Parathyroid adenoma (tissue), 2 donors: ENCODE data around the gene MAPKAPK3.
"Not testable (repeated sequence)": the region's sequence is repeated elsewhere in the genome, so short reads cannot be mapped to it uniquely, and the experiment has no call there.

Source experiments
- H2AFZ ChIP-seq: fragments of 300-600 bp; sonication (generic); one replicate; pipeline ENCODE4 v1.7.0; 2017; ENCODE audit warnings: antibody characterized with exemption, mild to moderate bottlenecking
- H3K27ac ChIP-seq: fragments of 300-600 bp; sonication (generic); one replicate; pipeline ENCODE4 v1.7.0; 2017
- H3K27me3 ChIP-seq: fragments of 300-600 bp; sonication (generic); one replicate; pipeline ENCODE4 v1.7.0; 2017; ENCODE audit warnings: low read length; ENCODE audit not compliant: control insufficient read depth, insufficient read depth
- H3K36me3 ChIP-seq: fragments of 300-600 bp; sonication (generic); one replicate; pipeline ENCODE4 v1.7.0; 2017; ENCODE audit warnings: low read length; ENCODE audit not compliant: control insufficient read depth, insufficient read depth
- H3K4me1 ChIP-seq: fragments of 300-600 bp; sonication (generic); one replicate; pipeline ENCODE4 v1.7.0; 2017; ENCODE audit warnings: control low read depth
- H3K4me2 ChIP-seq: fragments of 300-600 bp; sonication (generic); one replicate; pipeline ENCODE4 v1.7.0; 2017; ENCODE audit warnings: low read length
- H3K4me3 ChIP-seq: fragments of 300-600 bp; sonication (generic); one replicate; pipeline ENCODE4 v1.7.0; 2017; ENCODE audit warnings: low read depth, low read length
- H3K79me2 ChIP-seq: fragments of 300-600 bp; sonication (generic); one replicate; pipeline ENCODE4 v1.7.0; 2017; ENCODE audit warnings: control low read depth
- H3K9ac ChIP-seq: fragments of 300-600 bp; sonication (generic); one replicate; pipeline ENCODE4 v1.7.0; 2017; ENCODE audit warnings: mild to moderate bottlenecking
- H3K9me3 ChIP-seq: fragments of 300-600 bp; sonication (generic); one replicate; pipeline ENCODE4 v1.7.0; 2017; ENCODE audit warnings: low read length; ENCODE audit not compliant: control insufficient read depth
- TF ChIP-seq, protein P1 (sequence below): fragments of 300-600 bp; sonication (generic); IDR thresholded peaks from one replicate; pipeline ENCODE4 v1.7.0; 2017; ENCODE audit warnings: antibody characterized with exemption, mild to moderate bottlenecking
- donor health status: primary hyperparathyroidism.

The MAPKAPK3 gene

DNA sequence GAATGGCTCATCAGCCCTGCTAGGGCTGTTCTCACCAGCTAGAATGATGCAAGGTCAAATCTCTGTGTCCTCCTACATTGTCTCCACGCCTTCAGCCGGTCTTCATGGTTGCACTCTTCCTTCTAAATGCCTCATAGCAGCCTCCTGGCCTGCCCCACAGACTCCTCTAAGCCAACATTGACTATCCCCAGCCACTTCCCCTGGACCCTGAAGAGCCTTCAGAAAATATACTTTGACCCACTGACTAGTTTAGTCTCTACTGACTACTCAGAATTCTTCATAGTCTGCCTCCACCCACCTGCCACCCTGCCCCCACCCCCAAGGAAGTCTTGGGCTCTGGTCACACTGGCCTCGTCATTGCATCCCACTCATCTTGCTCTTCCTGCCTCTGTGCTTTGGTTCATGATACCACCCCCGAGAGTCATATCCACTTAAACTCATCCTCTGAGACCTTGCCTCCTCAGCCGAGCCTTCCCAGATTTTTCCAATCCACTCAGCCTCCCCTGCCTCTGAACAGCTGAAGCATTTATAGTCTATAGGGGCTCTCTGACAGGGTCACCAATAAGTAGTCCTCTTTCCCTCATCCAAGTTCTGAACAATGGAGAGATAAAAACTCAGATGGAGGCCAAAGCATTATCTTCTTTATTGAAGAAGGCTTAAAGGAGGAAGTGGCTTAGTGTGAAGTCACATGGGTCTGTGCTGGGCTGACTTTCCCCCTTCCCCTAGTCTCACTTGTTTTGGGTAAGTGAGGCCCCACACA lies 48.3 kb downstream of the MAPKAPK3 start:
- H3K36me3 ChIP-seq = no peaks in the 10 kb centered on the region
- no peak overlapping the region for H3K27ac ChIP-seq
- no peaks in the 10 kb centered on the region for H3K9me3 ChIP-seq
- H3K4me3 ChIP-seq = no peak overlapping the region
- no peak overlapping the region for H3K4me2 ChIP-seq
- no peak overlapping the region for H2AFZ ChIP-seq
- TF ChIP-seq, protein P1, sequence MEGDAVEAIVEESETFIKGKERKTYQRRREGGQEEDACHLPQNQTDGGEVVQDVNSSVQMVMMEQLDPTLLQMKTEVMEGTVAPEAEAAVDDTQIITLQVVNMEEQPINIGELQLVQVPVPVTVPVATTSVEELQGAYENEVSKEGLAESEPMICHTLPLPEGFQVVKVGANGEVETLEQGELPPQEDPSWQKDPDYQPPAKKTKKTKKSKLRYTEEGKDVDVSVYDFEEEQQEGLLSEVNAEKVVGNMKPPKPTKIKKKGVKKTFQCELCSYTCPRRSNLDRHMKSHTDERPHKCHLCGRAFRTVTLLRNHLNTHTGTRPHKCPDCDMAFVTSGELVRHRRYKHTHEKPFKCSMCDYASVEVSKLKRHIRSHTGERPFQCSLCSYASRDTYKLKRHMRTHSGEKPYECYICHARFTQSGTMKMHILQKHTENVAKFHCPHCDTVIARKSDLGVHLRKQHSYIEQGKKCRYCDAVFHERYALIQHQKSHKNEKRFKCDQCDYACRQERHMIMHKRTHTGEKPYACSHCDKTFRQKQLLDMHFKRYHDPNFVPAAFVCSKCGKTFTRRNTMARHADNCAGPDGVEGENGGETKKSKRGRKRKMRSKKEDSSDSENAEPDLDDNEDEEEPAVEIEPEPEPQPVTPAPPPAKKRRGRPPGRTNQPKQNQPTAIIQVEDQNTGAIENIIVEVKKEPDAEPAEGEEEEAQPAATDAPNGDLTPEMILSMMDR = no peak
- no peaks in the 10 kb centered on the region for H3K27me3 ChIP-seq
- H3K9ac ChIP-seq = no peak overlapping the region
- H3K4me1 ChIP-seq = no peaks in the 10 kb centered on the region
- H3K79me2 ChIP-seq = no peaks in the 10 kb centered on the region

DNA sequence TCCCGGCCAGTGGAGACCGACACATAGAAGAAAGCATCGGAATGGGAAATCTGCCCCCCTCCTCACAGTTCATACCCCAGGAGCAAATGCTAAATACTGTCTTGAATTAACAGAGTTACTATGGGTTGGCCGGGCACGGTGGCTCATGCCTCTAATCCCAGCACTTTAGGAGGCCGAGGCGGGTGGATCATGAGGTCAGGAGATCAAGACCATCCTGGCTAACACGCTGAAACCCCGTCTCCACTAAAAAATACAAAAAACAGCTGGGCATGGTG lies 48.8 kb downstream of the MAPKAPK3 start:
- not testable (repeated sequence) for H3K9ac ChIP-seq, H3K4me1 ChIP-seq, H3K9me3 ChIP-seq

DNA sequence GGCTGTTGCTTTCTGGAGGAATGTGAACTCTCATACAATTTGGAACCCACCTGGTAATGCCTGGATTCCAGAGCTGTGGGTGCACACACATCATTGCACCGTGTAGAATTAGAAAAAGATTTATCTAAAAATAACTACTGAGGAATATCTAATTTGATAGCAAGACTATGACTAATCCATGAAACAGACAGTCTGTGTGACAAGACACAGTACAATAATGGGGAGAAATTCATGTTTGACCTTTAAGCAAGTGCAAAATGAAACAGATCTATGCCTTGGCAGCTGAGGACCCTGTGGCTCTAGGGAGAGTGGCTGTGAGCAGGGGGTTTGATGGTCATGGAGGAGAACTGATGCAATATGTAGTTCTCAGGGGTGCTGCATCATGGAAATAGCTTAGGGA lies 49.9 kb downstream of the MAPKAPK3 start:
- no peaks in the 10 kb centered on the region for H3K9me3 ChIP-seq
- H2AFZ ChIP-seq = no peak overlapping the region
- no peaks in the 10 kb centered on the region for H3K36me3 ChIP-seq
- H3K79me2 ChIP-seq = no peaks in the 10 kb centered on the region
- H3K27me3 ChIP-seq = no peaks in the 10 kb centered on the region
- H3K4me2 ChIP-seq = no peak overlapping the region
- H3K4me1 ChIP-seq = peaks cover 5% of the 10 kb centered on the region
- H3K27ac ChIP-seq = no peak overlapping the region
- TF ChIP-seq, protein P1 = no peak
- no peak overlapping the region for H3K9ac ChIP-seq
- no peak overlapping the region for H3K4me3 ChIP-seq

More for the DNA sequence above, 48.8 kb downstream of the MAPKAPK3 start:
- not testable (repeated sequence) for H3K4me3 ChIP-seq, H3K79me2 ChIP-seq, H2AFZ ChIP-seq, H3K27ac ChIP-seq, H3K36me3 ChIP-seq, H3K4me2 ChIP-seq, H3K27me3 ChIP-seq

DNA sequence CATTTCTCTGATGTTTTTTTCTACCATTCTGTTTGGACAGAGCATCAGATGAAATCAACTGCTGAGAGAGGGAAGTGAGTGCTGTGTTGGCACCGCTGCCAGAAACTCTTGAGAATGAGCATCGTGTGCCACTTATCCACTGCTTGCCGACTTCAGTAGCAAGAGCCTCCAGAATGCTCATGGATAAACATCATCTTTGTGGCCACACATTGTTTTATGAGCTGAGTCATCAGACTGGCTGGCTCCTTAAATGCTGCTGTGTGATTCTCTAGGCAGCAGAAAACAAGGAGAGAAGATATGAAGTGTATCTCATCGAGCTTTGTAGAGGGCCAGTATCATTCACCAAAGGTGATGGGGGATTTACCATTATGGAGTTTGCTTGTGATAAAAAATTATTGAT lies 54.4 kb downstream of the MAPKAPK3 start:
- H3K4me2 ChIP-seq = no peak overlapping the region
- H3K4me1 ChIP-seq = peaks cover 5% of the 10 kb centered on the region
- no peak overlapping the region for H3K27ac ChIP-seq
- H3K36me3 ChIP-seq = no peaks in the 10 kb centered on the region
- H2AFZ ChIP-seq = peak overlapping the region; percentile 39
- no peaks in the 10 kb centered on the region for H3K79me2 ChIP-seq
- H3K4me3 ChIP-seq = no peak overlapping the region
- TF ChIP-seq, protein P1 = no peak
- H3K9ac ChIP-seq = no peak overlapping the region
- H3K27me3 ChIP-seq = no peaks in the 10 kb centered on the region
- H3K9me3 ChIP-seq = no peaks in the 10 kb centered on the region

DNA sequence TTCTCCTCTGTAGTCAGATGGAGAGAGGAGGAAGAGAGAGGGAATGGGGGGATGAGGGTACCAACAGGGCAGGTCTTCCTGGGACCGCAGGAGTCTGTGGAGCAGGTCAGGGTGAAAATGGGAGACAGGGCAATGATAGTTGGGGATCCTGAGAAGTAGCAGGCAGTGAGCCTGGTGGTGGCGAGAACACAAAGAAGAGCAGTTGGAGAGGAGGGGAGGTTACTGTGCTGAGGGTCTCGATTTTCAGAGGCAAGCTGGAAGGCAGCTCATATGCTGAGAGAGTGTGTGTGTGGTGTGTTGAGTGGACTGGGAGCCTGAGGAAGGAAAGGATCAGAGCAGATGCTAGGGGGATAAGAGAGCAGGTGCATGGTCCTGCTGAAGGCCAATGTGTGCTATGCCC lies 55.7 kb downstream of the MAPKAPK3 start:
- TF ChIP-seq, protein P1 = no peak
- Histone ChIP-seq H3K9ac (no peak overlapping the region), H3K4me1 (peaks cover 5% of the 10 kb centered on the region), H3K36me3 (no peaks in the 10 kb centered on the region), H3K27me3 (no peaks in the 10 kb centered on the region), H3K27ac (no peak overlapping the region), H2AFZ (no peak overlapping the region), H3K4me2 (no peak overlapping the region), H3K9me3 (no peaks in the 10 kb centered on the region), H3K4me3 (no peak overlapping the region), H3K79me2 (no peaks in the 10 kb centered on the region)
